DMS79 treated with DMSO at 0.1 percent for 48 hours (cell line): ENCODE results near the gene SARDH.
"Not testable (repeated sequence)": the region's sequence is repeated elsewhere in the genome, so short reads cannot be mapped to it uniquely, and the experiment has no call there.

Experiments
- DNase-seq: peaks from one replicate; lab custom pipeline; 2025; lab: John Stamatoyannopoulos, UW

The SARDH gene

GRCh38 chr9:133629221-133630110 is 108.7 kb downstream of the SARDH start:
- no peak for DNase-seq

GRCh38 chr9:133628766-133629165 is 109.4 kb downstream of the SARDH start:
- no peak for DNase-seq

GRCh38 chr9:133627341-133627740 is 110.8 kb downstream of the SARDH start:
- no peak for DNase-seq

GRCh38 chr9:133626008-133626407 is 112.1 kb downstream of the SARDH start:
- DNase-seq: not testable (repeated sequence)

- DNase-seq: no peak
Observed at GRCh38 chr9:133622555-133622954, 115.6 kb downstream of the SARDH start.

GRCh38 chr9:133621725-133622267 is 116.4 kb downstream of the SARDH start:
- no peak for DNase-seq

GRCh38 chr9:133619791-133620190 is 118.4 kb downstream of the SARDH start:
- DNase-seq: no peak

GRCh38 chr9:133618726-133619125 is 119.4 kb downstream of the SARDH start:
- DNase-seq: no peak

- DNase-seq: no peak
Observed at GRCh38 chr9:133616643-133617405, 121.3 kb downstream of the SARDH start.

GRCh38 chr9:133615606-133616188 is 122.5 kb downstream of the SARDH start:
- DNase-seq: no peak

- DNase-seq: peak; percentile 46
Observed at GRCh38 chr9:133615186-133615585, 123.0 kb downstream of the SARDH start.

- no peak for DNase-seq
Observed at GRCh38 chr9:133614678-133615077, 123.5 kb downstream of the SARDH start.

GRCh38 chr9:133614056-133614455 is 124.1 kb downstream of the SARDH start:
- DNase-seq: no peak
